NCI-H748 (cell line): ENCODE measurements around the gene C1orf56.

ENCODE experiments used
- DNase-seq: peaks from one replicate; lab custom pipeline; 2025; ENCODE audit not compliant: unreplicated experiment; lab: John Stamatoyannopoulos, UW

Gene C1orf56

DNA sequence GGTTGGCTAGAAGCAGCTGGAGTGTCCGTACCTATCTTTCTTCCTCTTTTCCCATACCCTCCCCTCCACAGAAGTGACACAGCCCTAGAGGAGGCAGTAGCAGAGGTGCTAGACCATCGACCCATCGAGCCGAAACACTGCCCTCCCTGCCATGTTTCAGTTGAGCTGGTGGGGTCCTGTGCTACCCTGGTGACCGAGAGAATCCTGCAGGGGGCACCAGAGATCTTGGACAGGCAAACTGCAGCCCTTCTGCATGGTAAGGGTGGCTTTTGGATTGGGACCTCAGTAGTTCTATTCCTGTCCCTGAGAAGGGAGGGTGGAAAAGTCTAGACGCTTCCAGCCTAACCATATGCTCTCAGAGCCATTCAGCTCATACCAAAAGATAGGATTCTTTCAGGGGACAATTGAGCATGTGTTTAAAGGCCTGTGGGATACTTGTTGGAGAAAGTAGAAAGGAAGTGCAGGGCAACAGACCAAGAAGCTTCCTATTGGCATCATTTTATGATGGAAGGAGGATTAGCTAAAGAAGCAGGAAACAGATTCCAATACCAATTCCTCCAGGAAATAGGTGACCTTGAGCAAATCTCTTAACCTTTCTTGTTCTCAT lies 22.9 kb upstream of the C1orf56 start:
- DNase-seq = peak; percentile 64

DNA sequence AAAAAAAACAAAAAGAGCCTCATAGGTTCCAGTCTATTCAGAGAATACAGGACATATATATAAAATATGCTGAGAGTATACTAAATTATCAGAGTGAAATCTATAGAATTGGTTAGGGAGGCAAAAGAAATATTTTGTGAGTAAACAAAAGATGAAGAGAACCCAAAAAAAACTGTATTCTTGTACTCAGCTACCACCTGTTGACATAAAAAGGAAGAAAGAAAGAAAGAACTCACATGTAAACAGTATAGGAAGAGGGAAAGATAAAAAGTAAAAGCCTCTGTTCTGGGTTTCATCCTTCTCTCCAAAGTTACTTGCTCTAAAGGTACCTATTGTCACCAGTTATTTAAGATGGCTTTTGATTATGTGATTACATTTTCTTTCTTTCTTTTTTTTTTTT lies 21.1 kb upstream of the C1orf56 start:
- no peak for DNase-seq

DNA sequence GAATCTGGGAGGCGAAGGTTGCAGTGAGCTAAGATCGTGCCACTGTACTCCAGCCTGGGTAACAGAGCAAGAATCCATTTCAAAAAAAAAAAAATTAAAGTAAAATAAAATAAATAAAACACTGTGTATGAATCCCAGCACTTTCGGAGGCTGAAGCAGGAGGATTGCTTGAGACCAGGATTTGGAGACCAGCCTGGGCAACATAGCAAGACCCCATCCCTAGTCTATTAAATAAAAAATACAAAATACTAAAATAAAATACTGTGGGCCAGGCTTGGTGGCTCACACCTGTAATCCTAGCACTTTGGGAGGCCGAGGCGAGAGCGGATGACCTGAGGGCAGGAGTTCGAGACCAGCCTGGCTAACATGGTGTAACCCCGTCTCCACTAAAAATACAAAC lies 15.4 kb upstream of the C1orf56 start:
- DNase-seq = no peak

DNA sequence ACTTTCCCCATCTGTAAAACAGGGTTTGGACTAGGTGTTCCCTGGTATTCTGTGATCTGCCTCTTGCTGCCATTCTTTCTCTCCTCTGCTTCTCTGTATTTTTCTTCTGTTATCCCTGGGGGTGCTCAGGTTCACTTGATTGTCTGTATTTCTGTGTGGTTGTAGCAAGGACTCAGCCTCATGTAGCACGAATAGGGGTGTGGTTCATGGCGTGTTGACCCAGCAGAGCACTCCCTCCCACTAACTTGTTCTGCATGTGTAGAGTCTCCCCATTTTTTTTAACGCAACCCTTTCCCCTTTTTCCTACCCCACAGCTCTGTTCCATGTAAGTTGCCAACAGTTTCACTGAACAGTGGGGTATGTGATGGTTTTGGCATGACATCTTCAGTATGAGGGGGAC lies 12.4 kb upstream of the C1orf56 start:
- no peak for DNase-seq

DNA sequence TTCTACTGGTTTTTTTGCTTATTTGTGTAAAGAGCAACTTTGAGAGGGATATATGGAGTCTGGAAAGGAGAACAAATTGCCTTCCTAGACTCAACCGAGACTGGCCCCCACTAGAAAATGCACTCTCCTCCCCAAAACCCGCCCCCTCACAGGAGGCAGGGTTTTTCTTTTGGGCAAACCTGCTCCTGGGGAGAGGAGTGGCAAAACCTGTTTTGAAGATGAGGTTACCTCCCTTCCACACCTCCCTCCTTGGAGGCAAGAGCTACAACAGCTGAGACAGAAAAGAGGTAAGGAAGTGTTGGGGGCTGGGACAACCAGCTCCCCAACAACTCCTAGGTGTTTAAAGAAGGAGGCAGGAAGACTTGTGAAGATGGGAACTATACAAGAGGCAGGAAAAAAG lies 11.2 kb upstream of the C1orf56 start, which contains the start of gene BNIPL:
TSS of gene BNIPL (plus strand) at position 231 of the 400 bp plus-strand sequence. CDS start at position 371, 140 bp downstream.
- no peak for DNase-seq

DNA sequence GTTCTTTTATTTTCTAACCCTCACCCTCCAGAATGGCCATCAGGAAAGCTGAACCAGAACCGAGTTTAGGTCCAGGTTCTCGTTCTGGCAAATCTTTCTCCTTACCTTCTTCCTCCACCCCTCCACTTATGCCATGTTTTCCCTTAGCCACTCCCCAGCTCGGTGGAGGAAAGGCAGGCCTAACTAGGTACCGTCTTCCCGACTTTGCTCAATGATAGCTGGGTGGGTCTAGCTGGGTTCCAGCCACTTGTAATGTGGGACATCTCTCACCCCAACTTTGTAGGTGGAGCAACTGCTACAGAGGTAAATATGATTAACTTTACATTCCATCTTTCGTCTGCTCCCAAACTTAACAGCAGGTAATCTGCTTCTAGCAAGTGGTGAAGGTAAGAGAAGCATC lies 10.5 kb upstream of the C1orf56 start:
- no peak for DNase-seq

DNA sequence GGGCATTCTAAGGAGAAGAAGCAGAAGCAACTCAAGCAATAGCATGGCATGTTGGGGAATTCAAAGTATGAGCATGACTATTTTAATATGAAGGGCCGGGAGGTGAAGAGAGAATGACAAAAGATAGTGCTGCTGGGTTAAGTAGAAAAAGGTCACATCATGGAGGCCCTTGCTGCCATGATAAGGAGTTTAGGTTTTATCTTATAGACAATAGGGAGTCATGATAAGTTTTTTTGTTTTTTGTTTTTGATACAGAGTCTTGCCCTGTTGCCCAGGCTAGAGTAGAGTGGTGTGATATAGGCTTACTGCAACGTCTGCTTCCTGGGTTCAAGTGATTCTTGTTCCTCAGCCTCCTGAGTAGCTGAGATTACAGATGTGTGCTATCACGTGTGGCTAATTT lies 8.0 kb upstream of the C1orf56 start:
- DNase-seq = no peak

DNA sequence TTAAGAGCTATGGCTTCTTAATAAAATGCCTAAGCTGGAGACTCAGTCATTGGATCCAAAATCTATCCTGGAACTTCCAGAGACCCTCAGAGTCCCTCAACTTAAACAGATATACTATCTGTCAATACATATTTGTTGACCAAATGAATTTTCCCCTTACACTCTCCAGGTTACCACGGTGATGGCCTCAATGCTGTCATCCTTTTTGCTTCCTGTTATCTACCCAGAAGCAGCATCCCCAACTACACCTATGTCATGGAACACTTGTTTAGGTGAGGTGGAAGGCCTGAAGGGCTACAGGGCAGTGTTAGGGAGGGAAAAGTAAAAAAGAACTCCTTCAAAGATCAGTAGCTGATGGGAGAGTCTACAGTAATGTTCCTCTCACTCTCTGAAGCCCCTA lies 4.4 kb upstream of the C1orf56 start:
- no peak for DNase-seq

DNA sequence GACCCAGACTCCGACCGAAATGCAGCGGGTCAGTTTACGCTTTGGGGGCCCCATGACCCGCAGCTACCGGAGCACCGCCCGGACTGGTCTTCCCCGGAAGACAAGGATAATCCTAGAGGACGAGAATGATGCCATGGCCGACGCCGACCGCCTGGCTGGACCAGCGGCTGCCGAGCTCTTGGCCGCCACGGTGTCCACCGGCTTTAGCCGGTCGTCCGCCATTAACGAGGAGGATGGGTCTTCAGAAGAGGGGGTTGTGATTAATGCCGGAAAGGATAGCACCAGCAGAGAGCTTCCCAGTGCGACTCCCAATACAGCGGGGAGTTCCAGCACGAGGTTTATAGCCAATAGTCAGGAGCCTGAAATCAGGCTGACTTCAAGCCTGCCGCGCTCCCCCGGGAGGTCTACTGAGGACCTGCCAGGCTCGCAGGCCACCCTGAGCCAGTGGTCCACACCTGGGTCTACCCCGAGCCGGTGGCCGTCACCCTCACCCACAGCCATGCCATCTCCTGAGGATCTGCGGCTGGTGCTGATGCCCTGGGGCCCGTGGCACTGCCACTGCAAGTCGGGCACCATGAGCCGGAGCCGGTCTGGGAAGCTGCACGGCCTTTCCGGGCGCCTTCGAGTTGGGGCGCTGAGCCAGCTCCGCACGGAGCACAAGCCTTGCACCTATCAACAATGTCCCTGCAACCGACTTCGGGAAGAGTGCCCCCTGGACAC lies 534 bp downstream of the C1orf56 start:
- peak; percentile 77 for DNase-seq

DNA sequence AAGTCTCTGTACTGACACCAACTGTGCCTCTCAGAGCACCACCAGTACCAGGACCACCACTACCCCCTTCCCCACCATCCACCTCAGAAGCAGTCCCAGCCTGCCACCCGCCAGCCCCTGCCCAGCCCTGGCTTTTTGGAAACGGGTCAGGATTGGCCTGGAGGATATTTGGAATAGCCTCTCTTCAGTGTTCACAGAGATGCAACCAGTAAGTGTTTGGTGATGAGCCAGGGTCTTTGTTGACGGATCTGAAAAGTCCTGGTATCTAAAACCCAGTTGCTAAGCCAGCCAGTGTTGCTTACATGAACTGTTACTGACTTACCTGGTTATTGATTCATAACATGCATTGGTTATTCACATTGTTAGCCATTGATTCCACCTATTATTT lies 1.1 kb downstream of the C1orf56 start:
- DNase-seq = no peak

DNA sequence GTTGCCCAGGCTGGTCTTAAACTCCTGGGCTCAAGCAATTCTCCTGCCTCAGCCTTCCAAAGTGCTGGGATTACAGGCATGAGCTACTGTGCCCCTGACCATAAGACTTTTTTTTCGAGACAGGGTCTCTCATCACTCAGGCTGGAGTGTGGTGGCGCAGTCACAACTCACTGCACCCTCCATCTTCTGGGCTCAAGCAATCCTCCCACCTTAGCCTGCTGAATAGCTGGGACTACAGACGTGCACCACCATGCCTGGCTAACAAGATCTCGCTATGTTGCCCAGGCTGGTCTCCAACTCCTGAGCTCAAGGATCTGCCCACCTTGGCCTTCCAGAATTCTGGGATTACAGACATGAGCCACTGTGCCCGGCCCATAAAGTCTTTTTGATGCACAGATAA lies 1.9 kb downstream of the C1orf56 start:
- DNase-seq = no peak

DNA sequence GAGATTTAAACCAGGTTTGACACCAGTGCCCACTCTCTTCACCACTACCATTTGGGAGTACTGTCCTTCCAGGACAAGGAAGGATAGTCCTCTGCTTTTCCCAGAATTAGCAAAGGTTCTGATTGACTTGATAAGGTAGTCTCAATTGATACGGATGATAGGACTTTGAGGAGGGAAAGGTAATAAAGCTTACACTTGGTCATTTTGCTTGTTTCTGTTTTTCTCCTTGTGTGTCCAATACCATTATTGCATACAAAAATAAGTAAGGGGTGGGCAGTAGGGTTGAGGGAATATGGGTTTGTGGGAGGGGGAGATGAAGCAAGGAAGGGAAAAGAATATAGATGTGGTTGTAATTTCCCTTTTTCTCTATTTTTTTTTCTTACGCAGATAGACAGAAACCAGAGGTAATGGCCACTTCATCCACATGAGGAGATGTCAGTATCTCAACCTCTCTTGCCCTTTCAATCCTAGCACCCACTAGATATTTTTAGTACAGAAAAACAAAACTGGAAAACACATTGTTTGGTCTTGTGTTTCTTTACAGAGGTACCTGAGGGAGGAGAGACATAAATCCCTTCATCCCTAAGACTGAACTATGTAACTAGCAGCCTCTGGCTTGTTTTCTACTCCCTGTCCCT lies 2.6 kb downstream of the C1orf56 start:
- no peak for DNase-seq

DNA sequence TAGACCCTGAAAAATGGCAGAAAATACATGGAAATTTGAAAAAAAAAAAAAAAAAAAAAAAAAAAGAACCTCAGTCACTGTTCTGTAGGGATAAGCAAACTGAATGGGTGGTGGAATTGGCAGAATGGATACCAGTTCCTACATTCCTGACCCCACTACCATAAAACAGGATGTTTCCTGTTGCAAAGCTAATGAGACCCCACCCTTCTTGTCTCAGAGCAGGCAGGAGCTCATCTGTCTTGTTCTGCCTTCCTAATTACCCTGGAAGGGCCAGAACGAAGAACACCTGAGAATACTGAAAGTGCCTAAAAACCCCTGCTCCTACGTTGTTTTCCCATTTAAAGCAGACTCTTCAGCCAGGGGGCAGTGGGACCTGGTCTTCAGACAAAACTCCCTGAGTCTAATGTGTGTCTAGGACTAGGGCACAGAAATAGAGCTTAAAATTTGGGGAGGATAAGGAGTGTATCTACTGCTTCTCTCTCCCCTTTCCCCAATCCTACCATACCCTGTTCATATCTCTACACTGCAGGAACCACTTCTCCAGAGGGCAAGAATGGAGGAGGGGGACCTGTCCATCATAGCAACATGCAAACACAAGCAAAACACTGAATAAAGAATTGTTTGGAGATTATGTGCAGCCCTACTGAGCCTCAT lies 3.9 kb downstream of the C1orf56 start:
- no peak for DNase-seq

DNA sequence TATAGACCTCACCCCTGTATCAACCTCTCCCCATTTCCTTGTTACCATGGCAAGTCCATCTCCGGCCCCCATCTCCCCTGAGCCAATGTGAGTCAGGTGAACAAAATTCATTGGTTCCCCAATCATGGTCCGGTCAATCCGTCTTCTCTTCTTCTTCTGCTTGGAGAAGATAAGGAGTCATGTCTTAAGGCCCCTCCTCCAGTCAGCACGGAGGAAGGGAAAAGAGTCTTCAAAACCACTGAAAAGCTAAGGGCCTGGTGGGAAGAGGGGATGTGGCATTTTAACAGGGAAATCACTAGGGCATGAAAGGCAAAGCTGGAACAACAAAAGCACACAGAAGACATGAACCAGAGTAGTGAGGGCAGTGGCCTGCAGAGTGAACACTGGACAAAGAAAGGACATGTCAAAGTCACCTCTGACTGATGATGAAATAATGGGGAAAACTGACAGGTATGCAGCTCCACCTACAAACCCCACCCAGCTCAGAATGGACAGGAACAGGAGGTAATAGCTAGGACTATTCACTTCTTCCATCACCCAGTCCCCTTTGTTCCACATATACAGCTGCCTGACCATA lies 7.5 kb downstream of the C1orf56 start:
- DNase-seq = no peak

DNA sequence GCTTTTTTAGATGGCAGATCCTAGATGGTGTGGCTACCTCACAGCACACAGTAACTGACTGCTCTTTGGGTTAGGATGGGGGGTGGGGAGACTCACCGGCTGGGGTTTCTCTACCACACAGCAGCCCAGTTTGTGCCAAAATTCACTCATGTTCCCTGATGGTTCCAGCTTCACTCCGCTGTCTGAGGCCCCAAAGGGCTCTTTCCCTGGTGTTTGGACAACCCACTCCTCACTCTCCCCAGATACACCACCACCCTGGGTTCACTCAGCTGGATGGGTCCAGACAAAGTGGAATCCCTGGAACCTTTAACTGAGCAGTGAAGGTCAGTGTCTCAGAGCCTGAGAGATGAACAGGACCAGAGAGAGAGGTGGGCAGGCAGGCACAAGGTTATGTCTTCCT lies 8.0 kb downstream of the C1orf56 start:
- DNase-seq = no peak

DNA sequence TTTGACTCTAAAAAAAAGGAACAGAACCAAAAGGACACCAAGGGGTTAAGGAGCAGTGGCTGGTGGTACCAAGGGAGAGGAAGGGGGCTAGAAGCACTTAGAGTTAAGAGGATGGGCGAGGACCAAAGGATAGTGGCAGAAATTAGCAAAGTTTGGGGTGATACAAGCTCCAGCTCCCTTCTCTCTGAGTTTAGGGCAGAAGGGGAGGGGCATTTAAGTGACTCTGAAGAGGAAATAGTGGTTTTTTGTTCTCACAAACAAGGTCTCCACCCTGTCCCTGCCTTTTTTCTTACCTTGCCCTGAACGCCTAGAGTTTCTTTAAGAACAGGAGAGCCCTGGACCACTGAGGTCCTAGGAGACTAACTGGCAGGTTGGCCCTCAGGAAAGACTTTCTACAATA lies 8.6 kb downstream of the C1orf56 start:
- no peak for DNase-seq

DNA sequence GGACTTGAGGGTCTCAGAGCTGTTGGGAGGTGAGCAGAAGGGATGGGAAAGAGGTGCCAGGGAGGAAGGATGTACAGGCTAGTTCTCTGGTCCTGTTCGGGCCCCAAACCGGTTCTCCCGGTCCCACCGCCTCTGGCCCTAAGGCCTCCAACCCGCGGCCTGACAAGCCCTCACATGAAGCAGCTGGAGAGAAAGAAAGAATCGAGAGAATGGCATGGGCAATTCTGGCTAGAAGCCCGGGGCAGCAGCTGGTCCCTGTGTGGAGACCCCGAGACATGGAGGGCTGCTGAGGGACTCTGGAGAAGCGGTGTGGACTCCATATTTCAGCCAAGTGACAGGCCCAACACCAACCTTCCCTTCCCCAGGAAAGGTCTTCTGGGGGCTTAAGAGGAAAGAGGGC lies 11.1 kb downstream of the C1orf56 start:
- peak; percentile 85 for DNase-seq

DNA sequence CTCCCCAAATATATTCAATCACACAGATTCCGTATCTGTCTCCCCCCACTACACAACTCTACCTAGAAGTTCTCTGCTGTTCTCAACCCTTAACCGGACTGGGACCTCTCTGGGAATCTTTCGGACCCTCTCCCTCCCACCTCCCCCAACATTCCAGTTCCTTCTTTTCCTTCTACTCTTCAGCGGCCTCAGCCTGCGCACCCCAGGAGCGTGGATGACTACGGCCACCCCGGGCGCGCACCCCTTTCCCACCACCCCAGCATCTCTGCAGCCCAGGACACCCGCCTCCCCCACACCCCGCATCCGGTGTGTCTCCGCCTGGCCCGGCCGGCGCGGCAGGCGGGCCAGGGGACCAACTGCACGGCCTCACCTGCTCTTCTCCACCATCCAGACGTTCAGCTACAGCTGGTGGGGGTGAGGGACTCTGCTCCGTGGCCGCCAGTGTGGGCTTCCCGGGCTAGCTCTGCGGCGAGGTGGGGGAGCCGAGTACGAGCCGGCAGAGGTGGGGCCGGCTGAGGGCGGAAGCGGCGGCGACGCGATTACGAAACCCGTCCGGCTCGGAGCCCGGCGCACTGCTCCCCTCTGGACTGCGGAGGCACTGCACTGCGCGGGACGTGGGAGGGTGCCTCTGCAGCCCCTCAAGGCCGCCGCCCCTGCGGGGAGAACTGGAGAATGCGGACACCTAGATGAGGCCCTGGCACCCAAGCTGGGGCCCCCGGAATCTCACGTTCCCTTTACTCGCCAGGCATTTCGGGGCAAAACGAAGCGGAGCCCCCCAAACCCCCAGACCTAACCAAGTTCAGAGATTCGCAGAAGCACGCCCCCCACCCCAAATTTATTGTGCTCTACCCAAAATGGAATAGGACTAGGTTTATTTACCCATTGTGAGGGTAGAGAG lies 11.8 kb downstream of the C1orf56 start, which contains the start of gene CDC42SE1:
TSS of gene CDC42SE1 (minus strand) at position 514 of the 898 bp plus-strand sequence. CDS start 3,892 bp downstream, outside the sequence.
- DNase-seq = peak; percentile 89

DNA sequence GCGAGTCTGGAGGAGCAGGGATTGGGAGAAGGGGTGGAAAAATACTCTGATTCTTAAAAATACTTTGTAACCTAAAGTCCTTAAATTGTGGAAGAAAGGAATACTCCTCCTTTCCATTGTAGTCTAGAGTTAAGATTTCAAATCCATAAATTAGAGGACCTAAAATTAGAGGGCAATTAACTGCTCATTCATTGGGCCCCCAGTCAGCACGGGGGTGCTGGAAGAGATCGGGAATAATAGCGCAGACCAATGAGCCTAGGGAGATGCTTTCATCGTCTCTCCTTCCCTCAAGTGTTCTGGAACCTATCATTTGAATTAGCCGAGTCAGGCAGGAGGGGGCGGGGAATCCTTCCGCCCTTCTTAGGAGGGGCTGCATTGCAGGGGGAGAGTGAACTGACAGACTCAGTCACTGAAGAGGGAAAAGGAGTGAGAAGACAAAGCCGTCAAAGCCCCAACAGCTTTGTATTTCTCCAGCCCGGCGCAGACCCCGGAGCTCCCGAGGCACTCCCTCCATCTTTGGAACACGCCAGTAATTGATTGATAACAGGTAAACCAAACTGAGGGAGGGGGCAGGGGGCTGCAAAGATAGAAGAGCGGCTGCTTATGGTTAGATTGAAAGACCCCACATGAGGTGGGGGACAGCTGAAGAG lies 12.6 kb downstream of the C1orf56 start, which contains the start of gene MLLT11:
TSS of gene MLLT11 (plus strand) at position 391 of the 650 bp plus-strand sequence. CDS start 6,828 bp downstream, outside the sequence.
- DNase-seq = peak; percentile 88
